HepG2 (cell line): ENCODE measurements around the gene MFAP3L. TPM values are rescaled to one million over a fixed set of nuclear protein-coding genes. Genes with fewer than 3 reads are reported as not detected.

ENCODE experiments used
- ATAC-seq: fragments of 200-7000 bp; cut with Tn5 transposase; 3 replicates; pipeline ENCODE4 v1.9.1; 2020; ENCODE audit warnings: mild to moderate bottlenecking, moderate library complexity
- BruUV-seq: library from RNA; stranded (reverse); fragments of 400-500 nt; replicated peaks from 2 replicates; lab custom pipeline; 2021; lab: Mats Ljungman, UMichigan
- CTCF ChIA-PET: fragments of 300-600 bp; formaldehyde crosslinking; extraction: SDS; loops from one replicate; lab custom pipeline; 2021; ENCODE audit warnings: low total read pairs, inconsistent platforms, low intra/inter-chr PET ratio; lab: Yijun Ruan, JAX
- POLR2A ChIA-PET: fragments of 350-600 bp; sonication (Branson Sonifier 250); formaldehyde crosslinking; loops from one replicate; lab custom pipeline; 2020; ENCODE audit warnings: antibody characterized with exemption, inconsistent platforms; lab: Yijun Ruan, JAX
- DNase-seq: peaks from one replicate; pipeline ENCODE4 v3.0.0-alpha.2; 2015; ENCODE audit warnings: low spot score
- FAIRE-seq: peaks from 3 replicates; lab custom pipeline; 2011; peaks lifted over from hg19 to GRCh38; lab: Jason Lieb, UNC
- H2AFZ ChIP-seq: one replicate; pipeline ENCODE4 v1.6.1; 2011; ENCODE audit warnings: low read length, inconsistent platforms
- H3K27ac ChIP-seq: fragments of 300-600 bp; 3 replicates; pipeline ENCODE4 v1.8.0; 2011; ENCODE audit warnings: mixed run types, mild to moderate bottlenecking, mixed read lengths, low read length, inconsistent platforms; ENCODE audit not compliant: insufficient read depth; ENCODE audit errors: extremely low read length
- H3K27me3 ChIP-seq, 2 experiments: fragments of 200-600 bp in 1 of 2; 2 replicates in 1 of 2; 3 replicates in 1 of 2; pipeline versions ENCODE4 v1.6.0 to v1.8.0; 2011; ENCODE audit warnings: low read length in 2 of 2, mild to moderate bottlenecking in 2 of 2, moderate library complexity in 2 of 2, inconsistent platforms in 1 of 2; ENCODE audit not compliant: insufficient read depth in 2 of 2, control insufficient read depth in 1 of 2
- H3K36me3 ChIP-seq, 2 experiments: fragments of 200-600 bp in 1 of 2; replicated peaks in 1 of 2; 2 replicates in 1 of 2; 3 replicates in 1 of 2; pipeline versions ENCODE4 v1.5.1 to v1.8.0; 2011; ENCODE audit warnings: low read length in 2 of 2, inconsistent platforms in 1 of 2; ENCODE audit not compliant: insufficient read depth in 2 of 2, control insufficient read depth in 1 of 2
- H3K4me1 ChIP-seq: 2 replicates; pipeline ENCODE4 v1.5.1; 2012; ENCODE audit warnings: low read length, inconsistent platforms; ENCODE audit not compliant: insufficient read depth
- H3K4me2 ChIP-seq: 2 replicates; pipeline ENCODE4 v1.6.0; 2011; ENCODE audit warnings: low read depth, low read length, inconsistent platforms
- H3K4me3 ChIP-seq, 3 experiments: fragments of 200-600 bp in 1 of 3; sonication (generic), shearing (Covaris generic) in 1 of 3; replicated peaks in 1 of 3; 2 replicates each; pipeline ENCODE4 v1.5.1; 2011 to 2016; ENCODE audit warnings: low read length in 3 of 3, inconsistent platforms in 2 of 3, low read depth in 2 of 3, mild to moderate bottlenecking in 2 of 3, control low read depth in 1 of 3, mixed read lengths in 1 of 3; ENCODE audit not compliant: insufficient read depth in 1 of 3
- H3K79me2 ChIP-seq: one replicate; pipeline ENCODE4 v1.6.1; 2011; ENCODE audit warnings: low read length, inconsistent platforms; ENCODE audit not compliant: insufficient read depth
- H3K9ac ChIP-seq: 2 replicates; pipeline ENCODE4 v1.6.0; 2011; ENCODE audit warnings: mild to moderate bottlenecking, low read depth, low read length, inconsistent platforms; ENCODE audit not compliant: insufficient read depth
- H3K9me3 ChIP-seq: 2 replicates; pipeline ENCODE4 v1.5.1; 2012; ENCODE audit warnings: mild to moderate bottlenecking, low read length
- H4K20me1 ChIP-seq: 2 replicates; pipeline ENCODE4 v1.6.0; 2011; ENCODE audit warnings: inconsistent platforms, mild to moderate bottlenecking, low read length, moderate library complexity; ENCODE audit not compliant: insufficient read depth
- CCAR2 ChIP-seq: fragments of 200-400 bp; formaldehyde crosslinking; optimal IDR thresholded peaks from 2 replicates; pipeline ENCODE3; 2018; ENCODE audit warnings: low read depth, mild to moderate bottlenecking, low read length, moderate library complexity
- PREB ChIP-seq: sonication (generic); formaldehyde crosslinking; IDR thresholded peaks from 2 replicates; pipeline ENCODE4 v1.4.0; 2020; ENCODE audit warnings: missing genetic modification reagents
- RXRB ChIP-seq: IDR thresholded peaks from 2 replicates; pipeline ENCODE4 v1.6.1; 2016; ENCODE audit warnings: borderline replicate concordance, missing genetic modification reagents, missing compliant biosample characterization
- ZBTB43 ChIP-seq: sonication (generic); formaldehyde crosslinking; conservative IDR thresholded peaks from 2 replicates; pipeline ENCODE4 v1.4.0; 2020; ENCODE audit warnings: missing genetic modification reagents
- ZNF280D ChIP-seq: sonication (generic); formaldehyde crosslinking; IDR thresholded peaks from 2 replicates; pipeline ENCODE4 v1.5.1; 2020; ENCODE audit warnings: mild to moderate bottlenecking, missing genetic modification reagents
- ZNF343 ChIP-seq: sonication (generic); formaldehyde crosslinking; IDR thresholded peaks from 2 replicates; pipeline ENCODE4 v1.4.0; 2020; ENCODE audit warnings: mild to moderate bottlenecking, missing genetic modification reagents
- WGBS: methylation state at CpG from one replicate; pipeline ENCODE4 v1.1.6; 2017; ENCODE audit warnings: low lambda C conversion rate; 5-methylcytosine and 5-hydroxymethylcytosine counted together
- in situ Hi-C: cut with HindIII; loops from 2 replicates; pipeline ENCODE4 v1.10.0; 2017; ENCODE audit warnings: low pct_unique_long_range_greater_than_20kb; ENCODE audit not compliant: extremely low pct_ligation_motif_present
- intact Hi-C: fragments of 100-400 bp; cut with micrococcal nuclease; formaldehyde crosslinking; loops from one replicate; pipeline ENCODE4 v1.10.0; 2022; ENCODE audit not compliant: unreplicated experiment
- polyA plus RNA-seq, 8 experiments: library from polyadenylated mRNA; depleted of rRNA in 3 of 8; stranded (reverse) in 7 of 8; unstranded in 1 of 8; fragments of >200 nt; fragmentation: Illumina TruSeq in 4 of 8; extraction: Trizol in 4 of 8; gene quantifications; 2 replicates each; pipeline versions ENCODE4 v1.2.1 to v1.2.3, GENCODE V29; 2011 to 2016; ENCODE audit warnings: low read depth in 4 of 8, missing spikeins in 1 of 8, mixed read lengths in 1 of 8; ENCODE audit not compliant: insufficient read depth in 1 of 8
- total RNA-seq, 5 experiments: library from RNA; depleted of rRNA; stranded (reverse); fragments of >200 nt; fragmentation: Illumina TruSeq; extraction: Trizol; gene quantifications; 2 replicates each; pipeline ENCODE4 v1.2.3, GENCODE V29; 2016; ENCODE audit warnings: low read depth in 1 of 5

MFAP3L gene
- total and polyA plus RNA-seq, 2 of the 13 experiments (the other 11 are each of a cell fraction or from before 2014, with no cell fraction given) = 1.5 to 3.6 TPM

- Histone ChIP-seq H4K20me1 (no peaks in the 10 kb centered on the region), H3K36me3 (no peaks in the 10 kb centered on the region), H3K4me1 (no peaks in the 10 kb centered on the region)
- no peak for DNase-seq
- no peak for TF ChIP-seq ZNF343 (CRISPR knock-in tag)
- no peak for TF ChIP-seq CCAR2
- no peak for TF ChIP-seq RXRB (CRISPR knock-in tag)
- no peak for TF ChIP-seq ZBTB43 (CRISPR knock-in tag)
- TF ChIP-seq ZNF280D = no peak
- no peak for TF ChIP-seq PREB
- TF ChIP-seq, all 625 proteins: peak for 0
- intact Hi-C loops (no loop called here), in situ Hi-C loops (no loop called here)
- Histone ChIP-seq H2AFZ (no peak overlapping the region), H3K27ac (no peak overlapping the region), H3K4me3 (no peak overlapping the region), H3K9ac (no peak overlapping the region), H3K9me3 (no peaks in the 10 kb centered on the region), H3K4me2 (no peak overlapping the region), H3K27me3 (no peaks in the 10 kb centered on the region), H3K79me2 (no peaks in the 10 kb centered on the region)
- WGBS = 49% methylated on average over 3 of the region's 3 CpGs
- ATAC-seq (no peak), FAIRE-seq (no peak)
- POLR2A ChIA-PET = no interaction called here
- no TSS peak for BruUV-seq
- CTCF ChIA-PET = no interaction called here
These were observed 25.0 kb downstream of the MFAP3L start for GRCh38 chr4:170001011-170001744.
